Dedifferentiated amniotic fluid mesenchymal stem cell (primary cell): ENCODE measurements around the gene PRKAR1B.

Experiments
- DNase-seq: peaks from one replicate; pipeline ENCODE4 v3.0.0-alpha.2; 2016; ENCODE audit errors: extremely low spot score

Gene PRKAR1B

DNA sequence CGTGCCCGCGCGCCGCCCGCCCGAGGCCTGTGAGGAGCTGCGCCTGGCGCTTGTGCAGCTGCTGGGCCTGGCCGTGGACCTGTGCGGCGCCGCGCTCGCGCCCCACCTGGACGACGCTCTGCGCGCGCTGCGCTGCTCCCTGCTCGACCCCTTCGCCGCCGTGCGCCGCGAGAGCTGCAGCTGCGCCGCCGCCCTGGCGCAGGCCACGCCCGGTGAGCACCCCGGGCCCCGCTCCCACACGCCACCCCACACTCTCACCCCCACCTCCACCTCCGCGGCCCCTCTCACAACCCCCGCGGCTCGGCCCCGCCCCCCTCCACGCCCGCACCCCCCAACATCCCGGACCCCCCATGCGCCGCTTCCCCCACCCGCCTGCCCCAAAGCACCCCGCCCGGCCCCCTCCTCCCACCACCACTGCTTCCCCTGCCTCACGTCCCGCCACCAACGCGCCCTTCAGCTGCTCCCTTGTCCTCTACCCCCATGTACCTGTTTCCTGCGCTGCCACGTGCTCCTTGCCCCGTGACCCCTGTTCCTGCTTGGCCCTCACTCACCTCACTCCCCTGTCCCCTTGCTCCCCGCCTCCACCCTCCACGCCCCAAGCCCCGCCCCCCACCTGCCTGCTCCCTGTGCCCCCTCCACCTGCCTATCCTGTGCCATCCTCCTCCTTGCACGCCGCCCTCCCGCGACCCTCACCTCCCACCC lies at the start of gene PRKAR1B:
PRKAR1B (minus strand) TSS at position 178 of the 702 bp plus-strand sequence. CDS start 15,776 bp downstream, outside the sequence.
- DNase-seq = no peak

- no peak for DNase-seq
These were observed 49.3 kb upstream of the PRKAR1B start for GRCh38 chr7:776381-776780.

GRCh38 chr7:774161-775109 lies 47.4 kb upstream of the PRKAR1B start:
- DNase-seq = no peak

DNA sequence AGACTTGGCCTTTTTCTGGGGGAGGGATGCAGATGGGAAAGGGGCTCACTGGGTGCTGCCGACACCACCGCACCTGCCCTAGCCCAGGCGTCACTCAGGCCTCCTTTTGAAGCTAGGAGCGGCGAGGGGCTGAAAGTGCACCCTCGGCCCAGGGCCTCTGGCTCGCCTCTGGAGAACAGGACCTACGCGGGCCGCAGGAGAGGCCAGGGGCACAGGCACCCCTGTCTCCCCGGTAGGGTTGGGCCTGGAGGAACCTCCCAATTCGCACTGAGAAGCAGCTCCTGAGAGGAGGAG lies 46.5 kb upstream of the PRKAR1B start:
- DNase-seq = no peak

- DNase-seq = no peak
These were observed 46.0 kb upstream of the PRKAR1B start for GRCh38 chr7:772861-773621.

DNA sequence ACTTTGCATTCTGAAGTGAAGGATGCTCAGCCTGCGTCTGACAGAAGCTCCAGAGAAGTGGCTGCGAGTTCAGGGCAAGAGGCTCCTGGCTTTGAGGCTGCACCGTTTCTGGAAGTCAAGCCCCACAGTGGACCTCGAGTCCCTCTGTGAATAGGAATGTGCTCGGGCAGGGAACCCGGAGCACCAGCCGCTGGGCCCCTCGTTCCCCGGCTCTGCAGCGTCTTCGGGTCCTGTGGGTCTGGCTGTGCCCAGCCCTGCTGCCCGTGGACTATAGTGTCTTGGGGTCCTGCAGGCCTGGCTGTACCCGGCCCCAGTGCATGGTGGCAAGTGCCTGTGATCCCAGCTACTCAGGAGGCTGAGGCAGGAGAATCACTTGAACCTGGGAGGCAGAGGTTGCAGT lies 45.3 kb upstream of the PRKAR1B start:
- DNase-seq = no peak

GRCh38 chr7:772005-772294 lies 44.9 kb upstream of the PRKAR1B start:
- DNase-seq = no peak

DNA sequence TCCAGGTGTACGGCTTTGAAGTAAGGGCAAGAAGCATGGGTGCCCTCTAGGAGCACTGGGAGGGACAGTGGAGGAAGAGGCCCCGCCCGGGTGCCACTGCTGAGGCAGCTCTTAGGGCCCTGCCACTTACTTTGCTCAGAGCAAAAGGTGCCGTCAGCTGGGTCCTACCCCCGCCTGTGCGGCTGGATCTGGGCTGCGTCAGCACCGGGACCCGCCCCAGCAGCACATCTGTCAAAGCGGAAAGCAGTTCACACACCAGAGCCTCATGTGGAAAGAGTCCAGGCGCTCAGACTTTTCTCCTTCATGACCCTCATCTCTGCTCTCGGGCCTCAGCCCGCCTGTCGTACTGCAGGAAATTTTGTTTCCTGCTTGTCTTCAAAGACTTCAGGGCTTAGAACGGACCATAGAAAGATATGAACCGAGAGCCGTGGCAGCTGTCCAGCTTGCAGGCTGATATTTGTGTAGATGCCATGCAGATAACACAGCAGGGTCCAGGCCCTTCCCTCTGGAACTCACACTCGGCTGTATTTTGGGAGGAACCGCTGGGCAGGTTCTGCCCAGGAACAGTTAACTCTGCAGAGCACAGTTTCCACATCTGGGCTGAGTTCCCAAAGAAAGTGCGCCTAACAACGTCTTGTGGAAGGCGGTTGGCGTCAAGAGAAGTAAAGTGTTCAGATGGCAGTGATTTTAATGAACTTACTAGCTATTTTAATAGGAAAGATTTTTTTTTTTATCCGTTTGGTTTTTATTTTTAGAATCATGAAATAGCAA lies 44.3 kb upstream of the PRKAR1B start:
- DNase-seq = no peak

GRCh38 chr7:770741-771166 lies 43.7 kb upstream of the PRKAR1B start:
- DNase-seq = no peak

DNA sequence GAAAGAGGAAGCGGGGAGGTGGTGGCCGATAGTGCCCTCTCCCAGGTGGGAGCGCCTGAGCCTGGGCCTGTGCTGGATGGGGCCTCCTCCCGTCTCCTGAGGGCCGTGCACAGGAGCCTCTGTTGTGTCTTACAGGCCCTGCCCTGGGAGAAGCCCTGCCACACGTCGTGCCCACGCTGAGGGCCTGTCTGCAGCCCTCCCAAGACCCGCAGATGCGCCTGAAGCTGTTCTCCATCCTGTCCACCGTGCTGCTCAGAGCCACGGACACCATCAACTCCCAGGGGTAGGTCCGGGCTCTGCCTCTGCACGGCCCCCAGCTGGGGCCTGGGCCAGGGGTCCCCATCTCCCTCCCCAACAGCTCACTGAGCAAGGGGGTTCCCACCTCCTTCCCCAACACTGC lies 43.3 kb upstream of the PRKAR1B start:
- no peak for DNase-seq

- no peak for DNase-seq
These were observed 41.9 kb upstream of the PRKAR1B start for GRCh38 chr7:768881-769504.

DNA sequence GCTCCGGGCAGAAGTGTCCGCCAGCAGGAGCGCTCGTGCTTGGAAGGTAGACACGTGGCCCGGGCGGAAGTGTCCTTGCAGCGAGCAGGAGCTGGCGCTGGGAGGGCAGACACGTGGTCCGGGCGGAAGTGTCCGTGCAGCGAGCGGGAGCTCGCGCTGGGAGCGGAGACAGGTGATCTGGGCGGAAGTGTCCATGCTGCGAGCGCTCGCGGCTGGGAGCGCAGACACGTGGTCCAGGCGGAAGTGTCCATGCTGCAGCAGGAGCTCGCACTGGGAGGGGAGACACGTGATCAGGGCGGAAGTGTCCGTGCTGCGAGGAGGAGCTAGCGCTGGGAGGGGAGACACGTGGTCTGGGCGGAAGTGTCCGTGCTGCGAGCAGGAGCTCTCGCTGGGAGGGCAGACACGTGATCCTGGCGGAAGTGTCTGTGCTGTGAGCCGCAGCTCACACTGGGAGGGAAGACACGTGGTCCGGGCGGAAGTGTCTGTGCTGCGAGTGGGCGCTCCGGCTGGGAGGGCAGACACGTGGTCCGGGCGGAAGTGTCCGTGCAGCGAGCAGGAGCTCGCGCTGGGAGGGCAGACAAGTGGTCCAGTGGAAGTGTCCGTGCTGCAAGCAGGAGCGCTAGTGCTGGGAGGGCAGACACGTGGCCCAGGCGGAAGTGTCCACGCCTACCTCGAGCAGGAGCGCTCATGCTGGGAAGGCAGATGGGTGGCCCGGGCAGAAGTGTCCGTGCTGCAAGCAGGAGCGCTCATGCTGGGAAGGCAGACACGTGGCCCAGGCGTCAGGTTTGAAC lies 41.1 kb upstream of the PRKAR1B start:
- no peak for DNase-seq

DNA sequence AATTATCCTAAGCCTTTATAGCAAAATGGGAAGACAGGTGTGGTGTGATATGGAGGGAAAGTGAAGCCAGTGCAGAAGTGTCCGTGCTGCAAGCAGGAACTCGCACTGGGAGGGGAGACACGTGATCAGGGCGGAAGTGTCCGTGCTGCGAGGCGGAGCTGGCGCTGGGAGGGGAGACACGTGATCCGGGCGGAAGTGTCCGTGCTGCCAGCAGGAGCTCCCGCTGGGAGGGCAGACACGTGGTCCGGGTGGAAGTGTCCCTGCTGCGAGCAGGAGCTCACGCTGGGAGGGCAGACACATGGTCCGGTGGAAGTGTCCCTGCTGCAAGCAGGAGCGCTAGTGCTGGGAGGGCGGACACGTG lies 40.5 kb upstream of the PRKAR1B start:
- no peak for DNase-seq

GRCh38 chr7:765383-765782 lies 38.3 kb upstream of the PRKAR1B start:
- no peak for DNase-seq

GRCh38 chr7:763762-764161 lies 36.7 kb upstream of the PRKAR1B start:
- no peak for DNase-seq

DNA sequence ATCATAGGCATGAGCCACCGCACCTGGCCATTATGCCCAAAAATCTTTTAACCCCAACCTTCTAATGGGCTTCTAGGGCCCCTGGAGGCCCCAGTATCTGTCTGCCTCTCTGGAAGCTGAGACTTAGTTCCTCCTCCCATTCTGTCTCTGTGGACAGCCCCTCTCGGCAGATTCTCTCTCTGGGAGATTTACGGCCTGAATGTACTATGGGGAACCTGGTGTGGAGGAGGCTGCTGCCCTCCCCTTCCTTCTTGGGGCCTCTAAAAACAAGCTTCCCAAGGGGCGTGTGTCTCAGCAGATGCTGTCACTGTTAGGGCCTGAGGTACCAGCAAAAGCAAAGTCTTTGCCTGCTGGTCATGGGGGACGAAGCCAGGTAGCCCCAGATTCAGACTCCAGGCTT lies 35.8 kb upstream of the PRKAR1B start:
- DNase-seq = no peak

DNA sequence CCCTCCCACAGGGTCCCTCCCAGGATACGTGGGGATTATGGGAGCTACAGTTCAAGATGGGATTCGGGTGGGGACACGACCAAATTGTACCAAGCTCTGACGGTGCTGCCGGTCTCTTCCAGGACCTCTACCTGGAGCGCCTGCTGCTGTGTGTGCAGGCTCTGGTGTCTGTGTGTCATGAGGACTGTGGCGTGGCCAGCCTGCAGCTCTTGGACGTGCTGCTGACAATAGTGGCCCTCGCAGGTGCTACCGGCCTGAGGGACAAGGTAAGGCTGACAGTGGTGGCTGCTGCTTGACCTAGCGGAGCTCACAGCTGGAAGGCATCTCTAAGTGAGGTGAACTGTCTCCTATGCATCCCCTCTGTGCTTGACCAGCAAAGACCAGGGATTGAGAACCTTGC lies 34.5 kb upstream of the PRKAR1B start:
- no peak for DNase-seq

DNA sequence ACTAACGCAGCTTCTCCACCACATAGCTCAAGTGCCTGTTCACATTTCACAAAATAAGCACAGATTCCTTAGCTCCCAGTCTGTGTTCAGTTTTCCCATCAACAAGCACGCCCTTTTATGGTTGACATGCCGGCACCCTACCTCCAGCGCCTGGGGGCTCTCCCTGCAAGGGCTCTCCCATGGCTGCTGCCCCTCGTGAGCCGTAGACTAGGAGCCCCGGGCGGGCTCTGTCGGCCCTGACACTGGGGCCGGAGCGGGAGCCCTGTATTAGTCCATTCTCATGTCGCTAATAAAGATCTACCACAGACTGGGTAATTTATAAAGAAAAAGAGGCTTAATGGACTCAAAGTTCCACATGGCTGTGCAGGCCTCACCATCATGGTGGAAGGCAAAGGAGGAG lies 34.0 kb upstream of the PRKAR1B start:
- no peak for DNase-seq

DNA sequence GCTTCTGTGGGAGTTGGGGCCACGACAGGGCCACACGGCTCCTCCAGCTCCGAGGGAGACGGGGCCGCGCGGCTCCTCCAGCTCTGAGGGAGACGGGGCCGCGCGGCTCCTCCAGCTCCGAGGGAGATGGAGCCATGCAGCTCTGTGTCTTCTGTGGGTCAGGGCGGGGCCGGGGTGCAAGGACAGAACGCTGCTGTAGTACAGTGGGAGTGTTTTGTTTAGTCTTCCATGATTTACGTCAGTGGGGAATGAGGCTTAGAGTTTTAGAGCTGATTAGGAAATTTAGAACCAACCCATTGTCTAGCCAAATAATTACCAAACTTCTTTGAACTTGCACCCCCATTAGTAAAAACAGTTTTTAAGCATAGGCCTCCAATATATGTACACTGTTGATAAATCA lies 32.9 kb upstream of the PRKAR1B start:
- DNase-seq = no peak

DNA sequence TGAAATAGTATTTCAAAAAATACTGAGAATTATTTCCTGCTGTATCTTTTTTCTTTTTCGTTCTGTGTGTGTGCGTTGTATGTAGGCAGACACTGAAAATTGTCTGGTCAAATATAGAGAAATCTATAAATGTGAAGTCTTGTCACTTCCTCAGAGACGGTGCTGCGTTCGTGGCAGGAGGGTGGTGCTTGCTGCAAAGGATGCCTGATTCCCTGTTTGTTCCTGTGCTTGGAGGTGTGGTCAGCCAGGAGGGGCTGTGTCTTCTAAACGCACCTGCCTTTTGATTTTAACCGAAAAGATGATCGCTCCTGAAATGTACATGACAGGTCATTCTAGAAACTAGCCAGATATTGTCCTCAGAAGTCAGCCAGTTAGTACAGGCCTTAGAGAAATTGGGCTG lies 32.5 kb upstream of the PRKAR1B start:
- no peak for DNase-seq

GRCh38 chr7:757741-758163 lies 30.7 kb upstream of the PRKAR1B start:
- DNase-seq = no peak
